Effector memory CD4-positive, alpha-beta T cell (primary cell): ENCODE data around the gene CDC27.
A peak's percentile ranks its signal among the peaks of the same experiment; 100 is the strongest.

ENCODE experiments used
- DNase-seq, 3 donors: peaks; one replicate each; pipeline ENCODE4 v3.0.0-alpha.2; 2020
- H3K27ac ChIP-seq: 2 replicates; pipeline ENCODE4 v1.7.0; 2013; ENCODE audit warnings: mild to moderate bottlenecking, low read length, moderate library complexity; ENCODE audit not compliant: insufficient read depth, poor library complexity, severe bottlenecking
- H3K27me3 ChIP-seq: replicated peaks from 2 replicates; pipeline ENCODE4 v1.7.0; 2013; ENCODE audit warnings: mild to moderate bottlenecking, low read length; ENCODE audit not compliant: insufficient read depth, control insufficient read depth, poor library complexity, severe bottlenecking
- H3K36me3 ChIP-seq: 2 replicates; pipeline ENCODE4 v1.7.0; 2013; ENCODE audit warnings: mild to moderate bottlenecking, low read length, moderate library complexity; ENCODE audit not compliant: control insufficient read depth, insufficient read depth
- H3K4me1 ChIP-seq: 2 replicates; pipeline ENCODE4 v1.7.0; 2013; ENCODE audit warnings: low read length, mild to moderate bottlenecking; ENCODE audit not compliant: control insufficient read depth, insufficient read depth, poor library complexity, severe bottlenecking
- H3K4me3 ChIP-seq: 2 replicates; pipeline ENCODE4 v1.7.0; 2013; ENCODE audit warnings: low read length, low read depth, mild to moderate bottlenecking; ENCODE audit not compliant: insufficient read depth, poor library complexity, severe bottlenecking
- H3K9me3 ChIP-seq: 2 replicates; pipeline ENCODE4 v1.7.0; 2013; ENCODE audit warnings: mild to moderate bottlenecking, low read length, moderate library complexity; ENCODE audit not compliant: control insufficient read depth

CDC27 gene

GRCh38 chr17:47209499-47209898, 20.4 kb upstream of the CDC27 start:
- Histone ChIP-seq H3K4me3 (no peak overlapping the region), H3K9me3 (no peaks in the 10 kb centered on the region), H3K27ac (no peak overlapping the region), H3K27me3 (no peaks in the 10 kb centered on the region), H3K4me1 (peaks cover 27% of the 10 kb centered on the region), H3K36me3 (no peaks in the 10 kb centered on the region)
- no peak for DNase-seq

DNA sequence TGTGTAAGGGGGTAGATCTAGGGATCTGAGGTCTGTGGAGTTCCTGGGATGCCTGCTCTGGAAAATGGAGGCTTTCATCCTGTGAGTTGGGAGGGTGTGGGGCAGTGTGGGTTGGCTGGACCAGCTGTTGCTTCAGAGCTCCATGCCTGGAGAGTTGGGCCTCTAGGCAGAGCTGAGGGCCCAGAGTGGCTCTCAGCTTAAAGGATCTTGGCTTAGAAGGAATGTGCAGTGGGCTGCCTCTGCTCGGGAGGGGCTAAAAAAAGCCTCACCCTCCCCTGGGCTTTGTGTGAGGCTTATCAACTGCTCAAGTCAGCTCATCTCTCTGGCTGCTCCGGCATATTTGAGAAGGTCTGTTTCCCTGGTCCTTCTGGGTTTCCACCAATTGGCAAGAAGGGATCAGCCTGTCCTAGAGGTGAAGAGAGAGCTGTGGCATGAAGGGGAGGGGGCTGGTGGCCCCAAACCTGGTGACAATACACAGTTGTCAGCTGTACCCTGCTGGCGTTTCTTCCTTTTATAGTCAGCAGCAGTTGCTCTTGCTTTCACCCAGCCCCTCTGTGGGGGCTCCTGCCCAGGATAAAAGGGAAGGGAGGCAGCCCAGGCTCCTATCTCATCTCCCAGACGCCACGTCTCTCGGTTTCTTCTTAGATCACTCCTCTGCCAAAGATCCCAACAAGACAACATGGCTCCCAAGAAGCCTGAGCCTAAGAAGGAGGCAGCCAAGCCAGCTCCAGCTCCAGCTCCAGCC, 19.8 kb upstream of the CDC27 start, which contains the start of gene MYL4:
TSS of gene MYL4 (plus strand) at position 605 of the 745 bp plus-strand sequence. CDS start at position 680, 75 bp downstream.
- no peak for DNase-seq
- no peak within 1 kb of the TSS for H3K4me3 ChIP-seq
- no peaks in the 10 kb centered on the region for H3K27me3 ChIP-seq
- H3K9me3 ChIP-seq = no peaks in the 10 kb centered on the region
- H3K4me1 ChIP-seq = peaks cover 33% of the 10 kb centered on the region
- no peaks in the 10 kb centered on the region for H3K36me3 ChIP-seq
- no peak within 1 kb of the TSS for H3K27ac ChIP-seq

- peaks cover 38% of the 10 kb centered on the region for H3K4me1 ChIP-seq
- no peak for DNase-seq
- H3K27ac ChIP-seq = peak overlapping the region; percentile 72
- no peaks in the 10 kb centered on the region for H3K36me3 ChIP-seq
- no peak overlapping the region for H3K4me3 ChIP-seq
- H3K27me3 ChIP-seq = no peaks in the 10 kb centered on the region
- H3K9me3 ChIP-seq = no peaks in the 10 kb centered on the region
Observed at GRCh38 chr17:47207143-47208067, 18.3 kb upstream of the CDC27 start.

DNA sequence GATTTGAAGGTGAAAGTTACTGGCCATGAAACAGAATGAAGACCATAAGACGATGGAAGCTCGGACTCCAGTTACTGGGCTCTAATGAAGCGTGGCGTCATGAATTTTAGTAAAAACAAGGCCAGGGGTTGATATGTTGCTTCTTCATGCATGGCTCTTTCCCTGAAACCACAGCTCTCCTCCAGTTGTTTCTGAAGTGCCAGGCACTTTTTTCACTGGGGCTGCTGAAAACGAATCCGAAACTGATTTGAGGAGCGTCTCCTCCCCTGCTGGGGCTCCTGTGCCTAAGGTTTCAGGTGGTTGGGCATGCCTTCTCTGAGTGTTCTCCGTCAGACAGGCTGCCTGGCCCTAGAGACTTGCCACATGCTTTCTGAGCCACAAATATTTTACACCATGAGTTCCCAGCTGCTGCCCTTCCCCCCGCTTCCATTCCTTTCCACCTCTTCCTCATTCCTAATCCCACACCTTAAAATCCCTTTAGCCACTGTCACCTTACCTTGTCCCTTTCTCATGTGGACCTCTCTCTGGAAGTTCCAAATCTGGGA, 16.4 kb upstream of the CDC27 start:
- peaks cover 38% of the 10 kb centered on the region for H3K4me1 ChIP-seq
- H3K9me3 ChIP-seq = no peaks in the 10 kb centered on the region
- no peaks in the 10 kb centered on the region for H3K27me3 ChIP-seq
- H3K36me3 ChIP-seq = no peaks in the 10 kb centered on the region
- peak overlapping the region; percentile 20 for H3K4me3 ChIP-seq
- DNase-seq = peak; percentile 51 to 60 (median 54)
- peak overlapping the region; percentile 72 for H3K27ac ChIP-seq

- no peaks in the 10 kb centered on the region for H3K9me3 ChIP-seq
- H3K4me1 ChIP-seq = peaks cover 38% of the 10 kb centered on the region
- H3K27ac ChIP-seq = peak overlapping the region; percentile 72
- H3K4me3 ChIP-seq = peak overlapping the region; percentile 20
- H3K27me3 ChIP-seq = no peaks in the 10 kb centered on the region
- peak in 1 of 3 donors; percentile 36 for DNase-seq
- no peaks in the 10 kb centered on the region for H3K36me3 ChIP-seq
Observed at GRCh38 chr17:47204722-47205418, 15.8 kb upstream of the CDC27 start.

- H3K9me3 ChIP-seq = no peaks in the 10 kb centered on the region
- H3K4me3 ChIP-seq = no peak overlapping the region
- H3K4me1 ChIP-seq = peaks cover 38% of the 10 kb centered on the region
- H3K27me3 ChIP-seq = no peaks in the 10 kb centered on the region
- peak in 2 of 3 donors; percentile 36 to 43 for DNase-seq
- peak overlapping the region; percentile 72 for H3K27ac ChIP-seq
- H3K36me3 ChIP-seq = no peaks in the 10 kb centered on the region
Observed at GRCh38 chr17:47203984-47204721, 15.1 kb upstream of the CDC27 start.

GRCh38 chr17:47201166-47201565, 12.1 kb upstream of the CDC27 start:
- DNase-seq = no peak
- no peaks in the 10 kb centered on the region for H3K9me3 ChIP-seq
- H3K27ac ChIP-seq = no peak overlapping the region
- no peak overlapping the region for H3K4me3 ChIP-seq
- H3K27me3 ChIP-seq = no peaks in the 10 kb centered on the region
- no peaks in the 10 kb centered on the region for H3K36me3 ChIP-seq
- H3K4me1 ChIP-seq = peaks cover 22% of the 10 kb centered on the region

DNA sequence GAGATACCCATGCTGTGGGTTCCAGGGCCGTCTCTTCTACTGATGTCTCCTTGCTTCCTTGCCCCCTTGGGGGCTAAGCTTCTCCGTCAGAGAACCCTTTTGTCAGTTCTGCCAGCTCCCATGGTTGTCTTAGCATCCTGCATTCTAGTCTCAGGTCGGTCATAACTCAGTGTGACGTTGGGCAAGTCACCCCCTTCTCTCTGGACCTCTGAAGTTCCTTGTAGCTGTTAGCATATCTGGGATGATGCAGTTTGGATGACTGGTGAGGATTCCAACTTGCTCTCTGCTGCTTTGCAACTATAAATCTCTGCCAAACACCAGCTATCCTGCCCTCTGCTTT, 11.2 kb upstream of the CDC27 start:
- Histone ChIP-seq H3K4me3 (no peak overlapping the region), H3K27ac (no peak overlapping the region)

GRCh38 chr17:47199627-47200324, 10.7 kb upstream of the CDC27 start:
- H3K27ac ChIP-seq = no peak overlapping the region
- DNase-seq = no peak
- no peak overlapping the region for H3K4me3 ChIP-seq
- no peaks in the 10 kb centered on the region for H3K9me3 ChIP-seq
- H3K27me3 ChIP-seq = no peaks in the 10 kb centered on the region
- peaks cover 14% of the 10 kb centered on the region for H3K4me1 ChIP-seq
- no peaks in the 10 kb centered on the region for H3K36me3 ChIP-seq

More for the DNA sequence above, 11.2 kb upstream of the CDC27 start:
- no peaks in the 10 kb centered on the region for H3K27me3 ChIP-seq
- DNase-seq = no peak
- no peaks in the 10 kb centered on the region for H3K9me3 ChIP-seq
- H3K4me1 ChIP-seq = peaks cover 15% of the 10 kb centered on the region
- no peaks in the 10 kb centered on the region for H3K36me3 ChIP-seq
